GM18868 (cell line): ENCODE results near the gene DCANP1.

Experiments
- ATAC-seq: cut with Tn5 transposase; IDR thresholded peaks from one replicate; pipeline ENCODE4 v1.9.1; 2021; ENCODE audit warnings: mild to moderate bottlenecking, moderate library complexity; ENCODE audit not compliant: unreplicated experiment

The DCANP1 gene

DNA sequence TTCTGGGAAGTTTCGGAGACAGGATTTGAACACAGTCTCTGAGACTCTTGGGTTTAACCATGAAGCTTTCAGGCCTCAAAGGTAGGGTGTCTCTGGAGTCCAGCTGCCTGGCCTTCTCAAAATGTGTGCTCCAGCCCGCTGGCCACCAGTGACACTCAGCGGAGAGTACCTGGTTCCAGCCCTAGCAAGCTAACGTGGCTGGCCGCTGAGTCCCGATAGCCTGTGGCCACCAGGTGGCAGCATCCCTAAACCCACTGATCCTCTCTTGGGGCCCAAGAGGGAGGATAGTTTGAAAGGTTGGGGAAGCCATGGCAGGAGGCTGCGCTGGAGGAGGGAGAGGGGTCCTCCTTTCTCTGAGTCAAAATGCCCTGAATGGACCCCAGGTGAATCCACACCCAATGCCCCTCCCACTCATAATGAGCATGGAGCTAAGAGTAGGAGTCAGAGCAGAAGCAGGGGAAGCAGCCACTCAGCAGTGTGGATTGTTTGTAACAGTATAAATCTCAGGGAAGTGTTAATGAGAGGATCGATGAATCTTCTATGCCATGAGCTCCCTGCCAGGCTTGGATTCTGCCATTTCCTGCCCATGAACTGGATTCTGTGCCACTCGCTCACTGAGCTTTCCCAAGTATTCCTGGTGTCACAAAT lies 10.4 kb upstream of the DCANP1 start:
- ATAC-seq: peak; percentile 46

GRCh38 chr5:135456238-135457099 lies 9.3 kb upstream of the DCANP1 start:
- ATAC-seq: peak; percentile 78

DNA sequence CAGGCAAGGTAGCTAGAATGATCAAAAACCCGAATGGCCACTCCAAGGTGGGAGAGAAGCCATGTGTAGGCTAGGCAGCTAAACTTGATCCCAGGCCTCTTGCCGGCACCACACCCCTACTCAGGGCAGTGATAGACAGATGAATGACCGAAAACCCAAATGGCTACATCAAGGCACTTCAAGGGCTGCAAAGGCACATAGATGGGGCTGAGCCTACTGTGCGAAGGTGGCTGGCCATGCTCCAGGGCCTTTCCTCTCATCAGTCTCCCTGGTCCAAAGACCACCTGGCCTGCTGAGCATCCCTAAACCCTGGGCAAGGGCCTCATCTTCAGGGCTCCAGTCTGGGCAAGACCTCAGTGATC lies 8.7 kb upstream of the DCANP1 start:
- ATAC-seq: no peak

DNA sequence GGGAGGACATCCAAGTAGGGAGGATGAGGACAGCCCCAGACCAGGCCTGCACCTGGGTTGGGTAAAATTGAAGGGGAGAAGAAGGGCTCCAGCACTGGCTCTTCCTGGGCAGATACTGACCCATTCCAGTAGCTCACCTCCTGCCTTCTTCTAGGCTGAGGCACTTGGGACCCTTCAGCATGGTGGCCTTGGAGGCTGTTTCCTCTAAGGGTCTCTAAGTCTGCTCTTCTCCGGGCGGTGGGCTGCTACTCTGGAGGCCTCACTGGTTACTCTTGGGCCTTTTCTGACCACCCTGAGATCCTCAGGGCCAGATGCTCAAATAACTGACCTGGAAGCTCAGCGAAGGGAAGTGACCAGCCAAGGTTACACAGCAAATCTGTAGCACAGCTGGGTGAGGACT lies 7.8 kb upstream of the DCANP1 start:
- ATAC-seq: no peak

DNA sequence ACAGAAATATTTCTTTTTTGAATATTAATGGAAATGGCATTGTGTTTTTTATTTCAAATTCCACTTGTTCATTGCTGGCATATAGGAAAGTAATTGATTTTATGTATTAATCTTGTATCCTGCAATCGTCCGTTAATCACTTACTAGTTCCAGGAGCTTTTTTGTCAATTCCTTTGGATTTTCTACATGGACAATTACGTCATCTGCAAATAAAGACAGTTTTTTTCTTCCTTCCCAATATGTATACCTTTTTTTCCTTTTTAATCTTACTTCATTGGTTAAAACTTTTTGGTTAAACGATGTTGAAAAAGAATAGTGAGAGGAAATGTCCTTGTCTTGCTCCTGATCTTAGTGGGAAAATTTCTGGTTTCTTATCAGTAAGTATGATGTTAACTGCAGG lies 6.5 kb upstream of the DCANP1 start:
- no peak for ATAC-seq

DNA sequence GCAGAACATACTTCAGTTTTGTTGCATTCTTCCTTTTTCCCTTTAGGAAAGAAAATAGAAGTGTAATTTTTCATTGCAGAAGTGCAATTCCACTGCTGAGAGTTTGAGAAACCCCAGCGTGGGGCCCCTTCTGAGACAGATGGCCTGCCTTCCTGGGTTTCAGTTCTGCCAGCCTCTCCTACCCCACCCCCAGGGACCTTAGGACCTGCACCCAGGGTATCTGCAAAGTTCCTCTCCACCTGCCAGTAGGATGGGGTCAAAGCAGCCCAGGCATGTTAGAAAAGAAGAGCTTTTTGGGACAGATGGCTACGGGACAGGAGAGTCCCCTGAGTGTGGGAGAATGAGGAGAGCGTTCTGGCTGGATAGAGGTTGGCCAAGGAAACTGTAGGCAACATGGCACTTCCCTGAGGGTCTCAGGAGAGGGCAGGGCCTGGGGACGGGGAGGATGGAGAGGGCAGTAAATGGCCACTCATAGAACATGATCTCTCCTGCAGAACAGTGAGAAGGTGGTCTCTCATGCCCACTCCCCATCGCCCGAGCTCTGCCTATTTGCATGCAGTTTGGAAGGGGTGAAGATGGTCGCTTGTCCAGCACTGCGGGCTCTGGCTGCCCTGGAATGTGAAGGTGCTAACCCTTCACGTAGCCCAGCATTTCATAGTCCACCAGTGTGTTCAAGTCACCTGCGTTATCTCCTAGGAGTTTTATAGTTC lies 5.3 kb upstream of the DCANP1 start, which contains the start of gene TIFAB:
Gene TIFAB, minus strand, starts transcription at position 31 of the 710 bp plus-strand sequence. CDS start 2,412 bp downstream, outside the sequence.
- ATAC-seq: no peak

GRCh38 chr5:135451581-135452320 lies 4.6 kb upstream of the DCANP1 start:
- ATAC-seq: no peak

GRCh38 chr5:135450952-135451351 lies 3.8 kb upstream of the DCANP1 start:
- ATAC-seq: no peak

- ATAC-seq: no peak
These were observed 3.2 kb upstream of the DCANP1 start for GRCh38 chr5:135450336-135450735.

DNA sequence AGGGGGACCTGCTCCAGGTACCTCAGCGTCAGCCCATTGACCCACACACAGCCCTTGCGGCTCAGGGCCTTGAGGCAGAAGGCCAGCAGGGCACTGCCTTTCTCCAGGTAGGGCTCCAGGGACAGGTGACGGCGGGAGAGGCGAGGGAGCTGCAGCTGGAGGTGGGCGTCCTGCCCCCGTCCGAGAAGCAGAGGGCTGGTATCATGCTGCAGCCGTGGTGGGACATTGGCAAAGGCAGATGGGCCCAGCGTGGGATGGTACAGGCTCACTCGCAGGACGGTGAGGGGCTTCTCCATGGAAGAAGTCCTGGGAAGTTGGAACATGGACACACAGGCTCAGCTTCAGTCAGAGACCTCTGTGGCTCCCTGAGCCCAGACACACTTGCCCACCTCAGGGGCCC lies 2.5 kb upstream of the DCANP1 start:
- no peak for ATAC-seq

DNA sequence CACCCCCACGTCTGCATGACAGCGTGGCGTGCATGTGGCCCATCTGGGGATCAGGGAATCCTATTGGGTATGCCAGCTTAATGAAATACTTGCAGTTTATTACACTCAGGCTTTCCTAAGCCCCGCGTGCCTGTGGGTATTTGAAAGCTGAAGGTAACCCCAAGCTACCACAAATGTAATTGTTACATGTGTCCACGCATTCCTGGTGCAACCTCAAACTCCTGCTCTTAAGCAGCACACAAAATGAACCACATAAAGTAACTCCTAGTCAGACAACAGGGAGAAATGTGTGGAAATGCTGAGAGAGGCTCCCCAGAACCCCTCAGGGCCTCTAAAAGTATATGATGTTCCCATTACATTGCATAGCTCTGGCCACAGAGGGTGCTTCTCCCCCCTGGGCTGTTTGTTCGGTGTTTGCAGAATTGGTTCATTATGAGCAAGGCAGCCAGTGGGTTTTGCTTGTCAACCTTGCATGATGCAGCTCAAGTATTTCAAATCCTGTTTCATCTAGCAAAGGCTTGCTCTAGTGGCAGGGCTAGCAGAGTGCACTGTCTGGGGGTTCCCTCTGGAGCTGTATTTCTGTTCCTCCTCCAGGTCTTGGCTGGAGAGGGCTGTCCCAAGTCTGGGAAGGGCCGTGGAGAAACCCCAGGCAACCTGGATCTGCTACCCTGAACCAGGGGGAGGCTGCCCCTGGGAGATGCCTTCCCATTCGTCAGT lies 1.8 kb upstream of the DCANP1 start:
- ATAC-seq: peak; percentile 56

DNA sequence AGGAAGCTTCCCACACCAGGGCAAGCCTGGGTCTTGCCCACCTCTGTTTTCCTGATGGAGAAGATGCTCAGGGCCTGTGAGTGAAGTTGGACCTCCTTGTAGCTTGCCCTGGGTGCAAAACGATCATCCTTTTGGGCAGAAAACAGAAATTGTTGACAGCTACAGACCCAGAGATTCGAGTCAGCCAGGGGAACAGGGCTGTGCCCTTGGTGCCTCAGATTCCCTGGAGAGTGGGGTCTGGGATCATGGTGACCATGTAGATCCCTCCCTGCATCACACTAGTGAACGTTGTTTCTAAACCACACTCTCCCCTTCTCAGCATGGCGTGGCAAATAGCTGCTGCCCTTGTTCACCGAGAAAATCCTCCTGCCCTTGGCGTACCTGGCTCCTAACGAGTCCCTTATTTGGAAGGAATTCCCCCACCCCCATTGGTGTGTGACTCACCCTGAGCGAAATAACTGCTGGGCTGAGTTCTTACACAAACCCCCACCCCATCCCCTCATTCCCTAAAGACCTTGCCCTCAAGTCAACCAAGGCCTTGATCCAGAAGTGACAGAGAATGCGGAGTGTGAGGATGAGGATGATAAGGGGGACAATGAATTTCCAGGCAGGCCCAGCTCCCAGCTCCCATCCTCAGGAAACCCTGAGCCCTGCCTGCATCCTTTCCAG lies 1.1 kb upstream of the DCANP1 start:
- ATAC-seq: peak; percentile 30

GRCh38 chr5:135446615-135447014 lies 533 bp downstream of the DCANP1 start:
- no peak for ATAC-seq

GRCh38 chr5:135446206-135446605 lies 942 bp downstream of the DCANP1 start:
- ATAC-seq: no peak

DNA sequence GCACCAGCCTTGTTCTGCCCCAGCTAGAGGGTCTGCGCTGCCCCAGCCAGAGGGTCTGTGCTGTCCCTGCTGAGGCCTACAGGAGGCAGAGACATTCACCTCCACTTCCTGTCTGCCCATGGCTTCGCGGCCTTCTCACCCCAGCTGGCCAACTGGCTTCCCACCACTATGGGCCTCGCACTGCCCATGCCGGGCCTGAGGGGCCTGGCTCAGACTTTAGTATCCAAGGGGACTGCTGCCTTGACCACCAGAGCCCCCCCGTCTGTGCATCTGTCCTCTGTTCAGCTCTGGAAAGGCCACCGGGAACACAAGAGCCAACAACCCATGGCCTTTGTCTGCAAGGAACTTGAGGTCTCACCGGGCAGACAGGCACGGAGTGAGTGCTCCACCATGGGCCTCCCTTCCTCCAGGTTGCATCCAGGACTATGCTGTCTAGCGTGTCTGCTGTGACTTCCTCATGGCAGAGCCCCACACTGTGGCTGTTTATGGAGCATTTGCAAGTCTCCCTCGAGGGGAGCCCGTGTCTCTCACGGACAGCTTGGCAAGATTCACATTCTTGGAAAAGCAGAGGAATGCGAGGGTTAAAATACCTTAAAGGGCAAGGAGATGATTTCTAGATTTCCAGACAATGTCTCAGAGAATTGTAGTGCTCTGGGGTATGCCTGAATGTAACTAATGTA lies 1.7 kb downstream of the DCANP1 start:
- no peak for ATAC-seq

- ATAC-seq: no peak
These were observed 2.3 kb downstream of the DCANP1 start for GRCh38 chr5:135444881-135445280.

DNA sequence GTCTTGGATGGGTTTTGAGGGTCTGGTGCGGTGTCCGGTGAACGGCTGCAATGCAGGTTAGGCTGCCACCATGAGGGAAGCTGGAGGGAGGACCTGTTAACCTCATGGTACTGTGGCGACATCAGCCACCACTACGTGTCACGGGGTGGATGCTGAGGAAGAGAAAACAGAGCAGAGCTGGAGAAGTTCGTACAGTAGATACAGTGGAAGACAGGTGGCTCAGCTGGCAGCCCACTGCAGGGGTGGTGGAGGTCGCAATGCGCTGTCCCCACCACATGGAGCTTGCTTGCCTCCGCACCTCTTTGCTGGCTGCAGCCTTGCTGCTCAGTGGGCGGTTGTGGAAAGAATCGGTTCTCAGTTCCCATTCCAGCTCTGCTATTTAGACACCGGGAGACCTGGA lies 2.8 kb downstream of the DCANP1 start:
- no peak for ATAC-seq

DNA sequence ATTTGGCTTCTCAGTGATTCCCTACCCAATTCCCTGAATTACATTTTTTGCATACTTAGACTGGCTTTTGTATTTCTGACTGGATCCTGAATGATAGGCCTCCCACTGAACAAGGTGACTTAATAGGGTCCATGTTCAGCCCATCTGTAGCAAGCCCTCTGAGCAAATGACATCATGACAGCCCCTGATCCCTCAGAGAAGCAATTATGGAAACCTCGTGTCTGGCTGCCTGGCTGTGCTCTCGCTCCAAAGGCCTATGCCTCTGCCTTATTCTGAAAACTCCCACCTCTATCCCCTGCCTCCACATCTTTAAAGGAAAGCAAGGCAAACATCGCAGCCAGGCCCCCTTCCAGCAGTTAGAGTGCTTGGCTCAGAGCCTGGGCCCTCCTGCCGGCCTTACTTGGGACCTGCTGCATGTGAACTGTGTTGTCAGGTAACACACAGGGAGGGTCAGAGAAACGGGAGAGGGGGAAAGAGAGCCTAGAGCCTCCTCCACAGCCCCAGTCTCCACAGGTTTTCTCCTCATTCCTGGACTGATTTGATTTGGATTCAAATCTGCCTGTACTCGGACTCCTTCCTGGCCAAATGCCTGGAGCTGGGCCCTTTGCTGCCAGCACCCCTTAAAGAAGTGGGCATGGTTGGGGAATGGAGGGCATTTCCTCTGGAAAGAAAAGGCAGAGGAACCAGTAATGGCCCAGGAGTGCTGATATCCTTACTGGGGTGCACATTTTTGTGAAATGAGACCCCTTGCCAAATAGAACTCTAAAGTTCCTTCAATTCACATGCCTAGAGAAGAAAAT lies 3.8 kb downstream of the DCANP1 start:
- ATAC-seq: no peak
